Caco-2 (cell line): ENCODE measurements around the gene FGF14. TPM values are rescaled to one million over a fixed set of nuclear protein-coding genes. Genes with fewer than 3 reads are reported as not detected.

Source experiments
- BruUV-seq: library from RNA; stranded (reverse); fragments of 400-500 nt; replicated peaks from 2 replicates; lab custom pipeline; 2021; lab: Mats Ljungman, UMichigan
- CTCF ChIA-PET: fragments of 300-600 bp; sonication (Branson Sonifier 250); formaldehyde crosslinking; loops from one replicate; lab custom pipeline; 2022; ENCODE audit warnings: antibody characterized with exemption; lab: Charles Lee
- POLR2A ChIA-PET: fragments of 300-600 bp; sonication (Branson Sonifier 250); formaldehyde crosslinking; loops from one replicate; lab custom pipeline; 2022; ENCODE audit warnings: antibody characterized with exemption; lab: Charles Lee
- DNase-seq, 2 experiments: peaks; one replicate each; pipeline versions ENCODE4 v3.0.0 to v3.0.0-alpha.2; 2020 to 2022
- H3K27me3 ChIP-seq: replicated peaks from 2 replicates; pipeline ENCODE4 v1.6.0; 2011; ENCODE audit warnings: low read length; ENCODE audit not compliant: control insufficient read depth, insufficient read depth
- H3K36me3 ChIP-seq: 2 replicates; pipeline ENCODE4 v1.5.1; 2011; ENCODE audit warnings: low read length; ENCODE audit not compliant: control insufficient read depth, insufficient read depth
- H3K4me1 ChIP-seq: fragments of 250-450 bp; sonication (Bioruptor Pico); 2 replicates; pipeline ENCODE4 v1.5.1; 2020; ENCODE audit warnings: mild to moderate bottlenecking
- H3K4me3 ChIP-seq: 2 replicates; pipeline ENCODE4 v1.5.1; 2011; ENCODE audit warnings: low read depth, mild to moderate bottlenecking, control low read depth, low read length
- H3K9me3 ChIP-seq: fragments of 250-450 bp; sonication (Bioruptor Pico); 2 replicates; pipeline ENCODE4 v1.5.1; 2020; ENCODE audit warnings: mild to moderate bottlenecking, moderate library complexity
- H3K27ac Mint-ChIP-seq: one replicate; pipeline ENCODE4 v1.8.0; 2022; ENCODE audit warnings: mixed read lengths; ENCODE audit not compliant: unreplicated experiment
- H3K27me3 Mint-ChIP-seq: one replicate; pipeline ENCODE4 v1.8.0; 2022; ENCODE audit warnings: mixed read lengths; ENCODE audit not compliant: insufficient read depth, unreplicated experiment
- H3K36me3 Mint-ChIP-seq: one replicate; pipeline ENCODE4 v1.8.0; 2022; ENCODE audit warnings: mild to moderate bottlenecking, mixed read lengths; ENCODE audit not compliant: insufficient read depth, unreplicated experiment
- H3K4me1 Mint-ChIP-seq: one replicate; pipeline ENCODE4 v1.8.0; 2022; ENCODE audit warnings: low read depth, mixed read lengths; ENCODE audit not compliant: unreplicated experiment
- H3K4me3 Mint-ChIP-seq: one replicate; pipeline ENCODE4 v1.8.0; 2022; ENCODE audit warnings: mild to moderate bottlenecking, moderate library complexity, mixed read lengths; ENCODE audit not compliant: unreplicated experiment
- H3K9me3 Mint-ChIP-seq: one replicate; pipeline ENCODE4 v1.8.0; 2022; ENCODE audit warnings: mixed read lengths; ENCODE audit not compliant: unreplicated experiment
- intact Hi-C: fragments of 100-400 bp; cut with micrococcal nuclease; formaldehyde crosslinking; loops from one replicate; pipeline ENCODE4 v1.10.0; 2022; ENCODE audit not compliant: unreplicated experiment
- total RNA-seq: library from RNA; stranded (reverse); gene quantifications from 2 replicates; pipeline ENCODE4 v1.2.3, GENCODE V29; 2022
- TF ChIP-seq, protein P1 (sequence below), 2 experiments: fragments of 200-600 bp in 1 of 2; IDR thresholded peaks; 1 replicate in 1 of 2; 2 replicates in 1 of 2; pipeline versions ENCODE4 v1.5.1 to v1.8.0; 2011 to 2022; ENCODE audit warnings: antibody characterized with exemption in 1 of 2, control low read depth in 1 of 2, inconsistent platforms in 1 of 2, low read depth in 1 of 2, low read length in 1 of 2, mild to moderate bottlenecking in 1 of 2, moderate library complexity in 1 of 2; ENCODE audit not compliant: insufficient read depth in 1 of 2, severe bottlenecking in 1 of 2, unreplicated experiment in 1 of 2

FGF14 gene
- total RNA-seq, 1 experiment from 2014 or later: not detected

DNA sequence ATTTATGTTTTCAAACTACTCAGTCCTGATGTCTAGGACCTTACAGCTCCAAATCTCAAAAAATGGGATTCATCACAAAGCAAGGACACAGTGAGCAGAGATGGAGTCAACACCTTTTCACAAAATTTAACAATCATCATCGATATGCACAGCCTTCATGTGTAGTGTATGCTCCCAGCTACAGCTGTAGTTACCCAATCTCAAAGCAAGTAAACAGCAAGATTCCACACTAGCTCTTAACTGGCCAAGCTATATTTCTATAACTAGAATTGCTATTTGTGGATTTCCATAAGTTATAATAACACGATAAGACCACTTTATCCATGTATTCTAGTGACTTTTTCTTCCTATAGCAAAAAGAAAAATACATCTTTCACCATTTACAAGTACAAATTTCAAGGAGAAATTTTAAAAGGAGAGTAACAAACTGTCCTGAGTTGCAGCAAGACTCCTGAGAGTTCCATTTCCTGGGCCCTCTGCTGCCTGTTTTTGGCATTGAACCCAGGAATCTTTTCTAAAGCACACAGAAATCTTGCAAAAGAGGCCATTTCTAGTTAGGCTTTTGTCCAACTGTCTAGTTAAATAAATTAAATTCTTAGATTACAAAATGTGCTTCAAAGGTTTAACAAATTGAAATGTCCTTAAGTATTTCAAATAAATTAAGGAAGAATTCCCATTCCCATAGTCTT is 460.6 kb downstream of the FGF14 start:
- H3K27me3 ChIP-seq: no peaks in the 10 kb centered on the region
- no peaks in the 10 kb centered on the region for H3K4me1 ChIP-seq
- intact Hi-C loops: loop anchor here (1.0 to 2.0 kb wide), 2 partner anchors 155 to 796 kb away; no protein-coding TSS in a partner anchor
- POLR2A ChIA-PET: no interaction called here
- no peaks in the 10 kb centered on the region for H3K36me3 ChIP-seq
- Mint-ChIP-seq H3K4me1 (no peaks in the 10 kb centered on the region), H3K27ac (no peak overlapping the region), H3K27me3 (peaks cover 3% of the 10 kb centered on the region), H3K36me3 (no peaks in the 10 kb centered on the region), H3K4me3 (no peak overlapping the region), H3K9me3 (no peaks in the 10 kb centered on the region)
- no peaks in the 10 kb centered on the region for H3K9me3 ChIP-seq
- DNase-seq: peak in 1 of 2 experiments; percentile 5
- BruUV-seq: no TSS peak
- CTCF ChIA-PET: interaction anchor here (0.8 to 0.9 kb wide), 2 partner anchors 156 to 796 kb away, joined by 3 to 6 read pairs; no protein-coding TSS in a partner anchor
- no peak overlapping the region for H3K4me3 ChIP-seq
- TF ChIP-seq, protein P1, sequence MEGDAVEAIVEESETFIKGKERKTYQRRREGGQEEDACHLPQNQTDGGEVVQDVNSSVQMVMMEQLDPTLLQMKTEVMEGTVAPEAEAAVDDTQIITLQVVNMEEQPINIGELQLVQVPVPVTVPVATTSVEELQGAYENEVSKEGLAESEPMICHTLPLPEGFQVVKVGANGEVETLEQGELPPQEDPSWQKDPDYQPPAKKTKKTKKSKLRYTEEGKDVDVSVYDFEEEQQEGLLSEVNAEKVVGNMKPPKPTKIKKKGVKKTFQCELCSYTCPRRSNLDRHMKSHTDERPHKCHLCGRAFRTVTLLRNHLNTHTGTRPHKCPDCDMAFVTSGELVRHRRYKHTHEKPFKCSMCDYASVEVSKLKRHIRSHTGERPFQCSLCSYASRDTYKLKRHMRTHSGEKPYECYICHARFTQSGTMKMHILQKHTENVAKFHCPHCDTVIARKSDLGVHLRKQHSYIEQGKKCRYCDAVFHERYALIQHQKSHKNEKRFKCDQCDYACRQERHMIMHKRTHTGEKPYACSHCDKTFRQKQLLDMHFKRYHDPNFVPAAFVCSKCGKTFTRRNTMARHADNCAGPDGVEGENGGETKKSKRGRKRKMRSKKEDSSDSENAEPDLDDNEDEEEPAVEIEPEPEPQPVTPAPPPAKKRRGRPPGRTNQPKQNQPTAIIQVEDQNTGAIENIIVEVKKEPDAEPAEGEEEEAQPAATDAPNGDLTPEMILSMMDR (IDR thresholded peaks at IDR 0.05; ENCODE audit: insufficient read depth in 1 of 2, low read depth in 1 of 2, low read length in 1 of 2, severe bottlenecking in 1 of 2, unreplicated experiment in 1 of 2): peak; percentile 10 to 39

DNA sequence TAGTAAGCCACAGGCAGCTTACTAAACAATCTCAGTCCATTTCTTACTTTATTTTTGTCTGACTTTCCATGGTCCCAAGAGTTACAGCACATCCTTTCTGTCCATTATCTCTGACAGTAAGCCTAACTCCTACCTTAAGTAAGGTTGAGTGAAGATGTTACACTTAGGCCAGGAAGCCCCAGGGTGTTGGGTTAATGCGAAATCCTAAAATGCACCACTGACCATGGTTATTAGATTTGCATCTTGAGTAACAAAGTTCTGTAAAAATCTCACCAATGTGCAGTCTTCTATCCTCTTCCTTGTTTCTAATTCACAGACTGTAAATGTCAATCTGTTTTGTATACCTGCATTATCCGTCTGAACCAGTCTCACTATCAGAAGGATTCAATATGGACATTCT is 462.5 kb downstream of the FGF14 start:
- TF ChIP-seq, protein P1 (IDR thresholded peaks at IDR 0.05; ENCODE audit: insufficient read depth in 1 of 2, low read depth in 1 of 2, low read length in 1 of 2, severe bottlenecking in 1 of 2, unreplicated experiment in 1 of 2): no peak
- Histone ChIP-seq H3K4me1 (no peaks in the 10 kb centered on the region), H3K36me3 (no peaks in the 10 kb centered on the region), H3K9me3 (no peaks in the 10 kb centered on the region), H3K27me3 (no peaks in the 10 kb centered on the region), H3K4me3 (no peak overlapping the region)
- BruUV-seq: no TSS peak
- CTCF ChIA-PET: no interaction called here
- no peaks in the 10 kb centered on the region for H3K4me1 Mint-ChIP-seq
- DNase-seq: no peak
- no peak overlapping the region for H3K4me3 Mint-ChIP-seq
- POLR2A ChIA-PET: no interaction called here
- intact Hi-C loops: no loop called here
- H3K36me3 Mint-ChIP-seq: no peaks in the 10 kb centered on the region
- no peaks in the 10 kb centered on the region for H3K9me3 Mint-ChIP-seq
- no peak overlapping the region for H3K27ac Mint-ChIP-seq
- H3K27me3 Mint-ChIP-seq: peaks cover 6% of the 10 kb centered on the region

DNA sequence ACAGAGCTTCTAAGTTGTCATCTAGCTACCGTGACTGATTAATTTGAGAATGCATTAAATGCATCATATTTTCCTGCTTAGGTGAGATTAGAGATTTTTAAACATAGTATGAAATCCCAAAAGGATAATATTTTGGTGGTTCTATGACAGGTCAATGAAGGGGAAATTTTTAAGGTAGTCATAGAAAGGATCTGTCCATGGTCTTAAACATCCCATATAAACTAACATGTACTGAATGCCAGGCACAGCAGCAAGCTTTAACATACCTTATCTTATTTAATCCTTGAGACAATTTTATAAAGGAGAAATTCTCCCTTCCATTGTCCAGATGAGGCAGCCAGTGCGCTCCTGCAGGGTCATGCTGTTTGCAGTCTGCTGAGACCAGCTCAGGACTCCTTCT is 466.0 kb downstream of the FGF14 start:
- BruUV-seq: no TSS peak
- Mint-ChIP-seq H3K9me3 (no peaks in the 10 kb centered on the region), H3K4me3 (no peak overlapping the region), H3K4me1 (no peaks in the 10 kb centered on the region), H3K27ac (no peak overlapping the region), H3K36me3 (no peaks in the 10 kb centered on the region), H3K27me3 (peaks cover 11% of the 10 kb centered on the region)
- Histone ChIP-seq H3K9me3 (no peaks in the 10 kb centered on the region), H3K27me3 (no peaks in the 10 kb centered on the region), H3K4me3 (no peak overlapping the region), H3K36me3 (no peaks in the 10 kb centered on the region), H3K4me1 (no peaks in the 10 kb centered on the region)
- POLR2A ChIA-PET: no interaction called here
- TF ChIP-seq, protein P1 (IDR thresholded peaks at IDR 0.05; ENCODE audit: insufficient read depth in 1 of 2, low read depth in 1 of 2, low read length in 1 of 2, severe bottlenecking in 1 of 2, unreplicated experiment in 1 of 2): no peak
- CTCF ChIA-PET: no interaction called here
- no peak for DNase-seq
- intact Hi-C loops: no loop called here
